ENCODE results near the gene SPACA7.

GRCh38 chr13:112341446-112341845 lies 34.7 kb upstream of the SPACA7 start:
- TF ChIP-seq CEBPB (IDR thresholded peaks at IDR 0.05) (no peak), EP300 (IDR thresholded peaks at IDR 0.05; ENCODE audit: borderline replicate concordance) (no peak)
